ENCODE measurements around the gene EXOC4. TPM values are rescaled to one million over a fixed set of nuclear protein-coding genes. Genes with fewer than 3 reads are reported as not detected.
"Not testable (repeated sequence)": the region's sequence is repeated elsewhere in the genome, so short reads cannot be mapped to it uniquely, and the experiment has no call there.

The EXOC4 gene
- total and polyA plus RNA-seq, 2 of the 8 experiments (the other 6 are each of a cell fraction or from before 2014, with no cell fraction given) = 27.0 to 67.3 TPM

DNA sequence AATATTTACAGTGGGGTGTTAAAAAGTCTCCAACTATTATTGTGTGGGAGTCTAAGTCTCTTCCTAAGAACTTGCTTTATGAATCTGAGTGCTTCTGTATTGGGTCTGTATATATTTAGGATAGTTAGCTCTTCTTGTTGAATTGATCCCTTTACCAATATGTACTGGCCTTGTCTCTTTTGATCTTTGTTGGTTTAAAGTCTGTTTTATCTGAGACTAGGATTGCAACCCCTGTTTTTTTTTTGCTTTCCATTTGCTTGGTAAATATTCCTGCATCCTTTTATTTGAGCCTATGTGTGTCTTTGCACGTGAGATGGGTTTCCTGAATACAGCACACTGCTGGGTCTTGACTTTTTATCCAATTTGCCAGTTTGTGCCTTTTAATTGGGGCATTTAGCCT lies 75.1 kb downstream of the EXOC4 start:
- H2BK120ac ChIP-seq (replicated peaks; ENCODE audit: low read depth, low read length); H2BK12ac ChIP-seq (ENCODE audit: low read depth, low read length); H2BK15ac ChIP-seq (ENCODE audit: low read length); H3K9ac ChIP-seq (replicated peaks in 1 of 4; ENCODE audit: extremely low read depth in 1 of 4, low read depth in 3 of 4, low read length in 3 of 4); H2BK20ac ChIP-seq (ENCODE audit: low read length); H4K5ac ChIP-seq (ENCODE audit: insufficient read length, low read depth, low read length); H4K20me1 ChIP-seq (replicated peaks in 1 of 2; ENCODE audit: control insufficient read depth in 1 of 2, insufficient read depth in 2 of 2, low read length in 2 of 2); H3K4ac ChIP-seq (replicated peaks; ENCODE audit: insufficient read length, low read depth, low read length); H3K27me3 ChIP-seq (replicated peaks in 1 of 4; ENCODE audit: control insufficient read depth in 3 of 4, extremely low read depth in 1 of 4, insufficient read depth in 3 of 4, low read length in 3 of 4); H3K18ac ChIP-seq (ENCODE audit: extremely low read depth, low read length); H3K79me1 ChIP-seq (ENCODE audit: low read depth, low read length); H3K27ac ChIP-seq (ENCODE audit: low read depth, low read length); H3K23ac ChIP-seq (ENCODE audit: insufficient read length); H4K8ac ChIP-seq (ENCODE audit: extremely low read depth, insufficient read depth, low read length); H3K56ac ChIP-seq (replicated peaks; ENCODE audit: insufficient read length, low read depth, low read length); H3K36me3 ChIP-seq (ENCODE audit: control insufficient read depth in 2 of 4, insufficient read depth in 4 of 4, low read length in 3 of 4); H2AK5ac ChIP-seq (ENCODE audit: low read depth, low read length); FAIRE-seq; H3K14ac ChIP-seq (ENCODE audit: insufficient read length); H3K4me2 ChIP-seq (ENCODE audit: insufficient read depth in 1 of 2, low read depth in 2 of 2, low read length in 2 of 2); H3K23me2 ChIP-seq (ENCODE audit: low read depth, low read length); H2BK5ac ChIP-seq (ENCODE audit: low read depth, low read length); H4K91ac ChIP-seq (replicated peaks; ENCODE audit: insufficient read length, low read length); H3K4me3 ChIP-seq (ENCODE audit: extremely low read depth in 1 of 4, insufficient read depth in 2 of 4, low read depth in 3 of 4, low read length in 4 of 4); H3K9me3 ChIP-seq (ENCODE audit: insufficient read depth in 2 of 2, low read depth in 1 of 2, low read length in 1 of 2); POLR2A ChIA-PET (ENCODE audit: partially characterized antibody); H2AFZ ChIP-seq (ENCODE audit: low read length); CTCF ChIA-PET (ENCODE audit: partially characterized antibody); DNase-seq (ENCODE audit: low read depth in 1 of 2, low spot score in 2 of 2); H3K79me2 ChIP-seq (ENCODE audit: control insufficient read depth in 1 of 2, insufficient read depth in 2 of 2, low read length in 2 of 2): not testable (repeated sequence)
- H3K4me1 ChIP-seq (replicated peaks in 1 of 4; ENCODE audit: control insufficient read depth in 3 of 4, insufficient read depth in 4 of 4, low read length in 3 of 4) = peaks cover 0 to 10% (median 3%) of the 10 kb centered on the region in 4 experiments; a peak in 5 of 7 replicates
- 83% methylated on average over 1 of the region's 1 CpG; no CpG with 5 or more reads in 1 of the 2 experiments for WGBS, 2 experiments (ENCODE audit: extremely low coverage in 1 of 2, insufficient coverage in 1 of 2, insufficient read length in 1 of 2, insufficient replicate concordance in 2 of 2, low coverage in 1 of 2, low lambda C conversion rate in 2 of 2, missing lambda C conversion rate in 1 of 2)
